Parathyroid adenoma (tissue), 2 donors: ENCODE measurements around the gene GNG12.

Source experiments
- H2AFZ ChIP-seq: fragments of 300-600 bp; sonication (generic); one replicate; pipeline ENCODE4 v1.7.0; 2017; ENCODE audit warnings: antibody characterized with exemption, mild to moderate bottlenecking
- H3K27ac ChIP-seq: fragments of 300-600 bp; sonication (generic); one replicate; pipeline ENCODE4 v1.7.0; 2017
- H3K27me3 ChIP-seq: fragments of 300-600 bp; sonication (generic); one replicate; pipeline ENCODE4 v1.7.0; 2017; ENCODE audit warnings: low read length; ENCODE audit not compliant: control insufficient read depth, insufficient read depth
- H3K36me3 ChIP-seq: fragments of 300-600 bp; sonication (generic); one replicate; pipeline ENCODE4 v1.7.0; 2017; ENCODE audit warnings: low read length; ENCODE audit not compliant: control insufficient read depth, insufficient read depth
- H3K4me1 ChIP-seq: fragments of 300-600 bp; sonication (generic); one replicate; pipeline ENCODE4 v1.7.0; 2017; ENCODE audit warnings: control low read depth
- H3K4me2 ChIP-seq: fragments of 300-600 bp; sonication (generic); one replicate; pipeline ENCODE4 v1.7.0; 2017; ENCODE audit warnings: low read length
- H3K4me3 ChIP-seq: fragments of 300-600 bp; sonication (generic); one replicate; pipeline ENCODE4 v1.7.0; 2017; ENCODE audit warnings: low read depth, low read length
- H3K79me2 ChIP-seq: fragments of 300-600 bp; sonication (generic); one replicate; pipeline ENCODE4 v1.7.0; 2017; ENCODE audit warnings: control low read depth
- H3K9ac ChIP-seq: fragments of 300-600 bp; sonication (generic); one replicate; pipeline ENCODE4 v1.7.0; 2017; ENCODE audit warnings: mild to moderate bottlenecking
- H3K9me3 ChIP-seq: fragments of 300-600 bp; sonication (generic); one replicate; pipeline ENCODE4 v1.7.0; 2017; ENCODE audit warnings: low read length; ENCODE audit not compliant: control insufficient read depth
- CTCF ChIP-seq: fragments of 300-600 bp; sonication (generic); IDR thresholded peaks from one replicate; pipeline ENCODE4 v1.7.0; 2017; ENCODE audit warnings: antibody characterized with exemption, mild to moderate bottlenecking
- donor health status: primary hyperparathyroidism.

GNG12 gene

GRCh38 chr1:67741121-67741520, 92.1 kb downstream of the GNG12 start:
- no peak for TF ChIP-seq CTCF
- Histone ChIP-seq H3K27me3 (no peaks in the 10 kb centered on the region), H3K4me2 (no peak overlapping the region), H3K4me1 (peaks cover 12% of the 10 kb centered on the region), H3K4me3 (no peak overlapping the region), H3K9me3 (no peaks in the 10 kb centered on the region), H3K27ac (no peak overlapping the region), H3K9ac (no peak overlapping the region), H3K79me2 (peaks cover 23% of the 10 kb centered on the region), H3K36me3 (no peaks in the 10 kb centered on the region), H2AFZ (no peak overlapping the region)

DNA sequence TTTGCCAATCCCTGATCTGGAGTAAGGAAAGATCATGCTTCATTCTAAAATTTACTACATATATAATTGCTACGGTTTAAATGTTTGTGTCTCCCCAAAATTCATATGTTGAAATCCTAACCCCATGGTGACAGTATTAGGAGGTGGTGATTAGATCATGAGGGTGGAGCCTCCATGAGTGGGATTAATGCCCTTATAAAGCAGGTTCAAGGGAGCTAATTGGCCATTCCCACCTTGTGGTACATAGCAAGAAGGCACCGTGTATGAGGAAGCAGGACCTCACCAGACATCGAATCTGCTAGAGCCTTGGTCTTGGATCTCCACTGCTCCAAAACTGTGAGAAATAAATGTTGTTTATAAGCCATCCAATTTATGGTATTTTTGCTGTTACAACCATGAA, 92.7 kb downstream of the GNG12 start:
- TF ChIP-seq CTCF, result no peak
- Histone ChIP-seq H2AFZ (no peak overlapping the region), H3K36me3 (no peaks in the 10 kb centered on the region), H3K9ac (no peak overlapping the region), H3K27me3 (no peaks in the 10 kb centered on the region), H3K4me1 (peaks cover 13% of the 10 kb centered on the region), H3K4me3 (no peak overlapping the region), H3K9me3 (no peaks in the 10 kb centered on the region), H3K79me2 (peaks cover 23% of the 10 kb centered on the region), H3K27ac (no peak overlapping the region), H3K4me2 (no peak overlapping the region)

GRCh38 chr1:67739361-67739760, 93.9 kb downstream of the GNG12 start:
- H3K9me3 ChIP-seq, result no peaks in the 10 kb centered on the region
- H3K4me3 ChIP-seq, result no peak overlapping the region
- no peak overlapping the region for H2AFZ ChIP-seq
- H3K4me1 ChIP-seq, result peaks cover 13% of the 10 kb centered on the region
- H3K27me3 ChIP-seq, result no peaks in the 10 kb centered on the region
- no peak for TF ChIP-seq CTCF
- H3K27ac ChIP-seq, result no peak overlapping the region
- no peak overlapping the region for H3K9ac ChIP-seq
- H3K79me2 ChIP-seq, result peaks cover 20% of the 10 kb centered on the region
- H3K4me2 ChIP-seq, result no peak overlapping the region
- H3K36me3 ChIP-seq, result no peaks in the 10 kb centered on the region

DNA sequence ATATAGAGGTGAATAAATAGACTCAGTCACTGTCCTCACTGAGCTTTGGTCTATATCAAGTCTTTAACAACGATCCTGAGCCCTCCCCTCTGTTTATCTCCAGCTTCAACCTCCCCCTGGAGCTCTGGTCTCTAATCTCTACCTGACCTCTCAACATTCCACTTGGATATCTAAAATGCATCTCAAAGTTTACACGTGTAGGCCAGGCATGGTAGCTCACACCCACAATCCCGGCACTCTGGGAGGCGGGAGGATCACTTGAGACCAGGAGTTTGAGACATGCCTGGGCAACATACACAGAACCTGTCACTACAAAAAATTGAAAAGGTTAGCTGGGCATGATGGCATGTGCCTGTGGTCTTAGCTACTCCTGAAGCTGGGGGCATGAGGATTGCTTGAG, 94.9 kb downstream of the GNG12 start:
- Histone ChIP-seq H3K9ac (no peak overlapping the region), H3K36me3 (no peaks in the 10 kb centered on the region), H3K4me1 (peaks cover 13% of the 10 kb centered on the region), H2AFZ (no peak overlapping the region), H3K27ac (no peak overlapping the region), H3K79me2 (peaks cover 20% of the 10 kb centered on the region), H3K4me3 (no peak overlapping the region), H3K27me3 (no peaks in the 10 kb centered on the region), H3K9me3 (no peaks in the 10 kb centered on the region), H3K4me2 (no peak overlapping the region)
- TF ChIP-seq CTCF, result no peak

- Histone ChIP-seq H3K27me3 (no peaks in the 10 kb centered on the region), H3K4me3 (no peak overlapping the region), H3K9me3 (no peaks in the 10 kb centered on the region), H3K9ac (no peak overlapping the region), H3K27ac (no peak overlapping the region), H3K79me2 (peaks cover 20% of the 10 kb centered on the region), H3K36me3 (no peaks in the 10 kb centered on the region), H3K4me1 (peaks cover 13% of the 10 kb centered on the region), H3K4me2 (no peak overlapping the region), H2AFZ (no peak overlapping the region)
- no peak for TF ChIP-seq CTCF
Observed at GRCh38 chr1:67737875-67738274, 95.4 kb downstream of the GNG12 start.
